ENCODE results near the gene EEA1. TPM values are rescaled to one million over a fixed set of nuclear protein-coding genes. Genes with fewer than 3 reads are reported as not detected.

Gene EEA1
- total and polyA plus RNA-seq, 8 donors = 1.8 to 15.3 (median 8.0) TPM

- Histone ChIP-seq H3K4me1 (no peaks in the 10 kb centered on the region), H3K27ac (no peak overlapping the region), H3K4me3 (no peak overlapping the region), H3K36me3 (no peaks in the 10 kb centered on the region), H3K27me3 (no peaks in the 10 kb centered on the region), H3K9me3 (no peaks in the 10 kb centered on the region)
- no peak for TF ChIP-seq CTCF (IDR thresholded peaks at IDR 0.05)
- intact Hi-C loops (cut with DNase I) = no loop called here
- no peak for DNase-seq
- no peak for FAIRE-seq
- no peak for ATAC-seq
- WGBS, 2 donors = 71 to 84% methylated on average over 5 of the region's 5 CpGs
Observed at GRCh38 chr12:92953747-92954146, 24.7 kb upstream of the EEA1 start.

- ATAC-seq (no peak), DNase-seq (no peak), FAIRE-seq (no peak)
- no peak overlapping the region for H3K4me3 ChIP-seq
- TF ChIP-seq CTCF (IDR thresholded peaks at IDR 0.05) = no peak
- H3K9me3 ChIP-seq = no peaks in the 10 kb centered on the region
- H3K4me1 ChIP-seq = no peaks in the 10 kb centered on the region
- WGBS, 2 donors = 74 to 84% methylated on average over 7 of the region's 7 CpGs
- H3K27me3 ChIP-seq = no peaks in the 10 kb centered on the region
- H3K36me3 ChIP-seq = no peaks in the 10 kb centered on the region
- intact Hi-C loops (cut with DNase I) = no loop called here
- no peak overlapping the region for H3K27ac ChIP-seq
Observed at GRCh38 chr12:92952394-92952793, 23.3 kb upstream of the EEA1 start.

- Histone ChIP-seq H3K27me3 (no peaks in the 10 kb centered on the region), H3K4me3 (no peak overlapping the region), H3K9me3 (no peaks in the 10 kb centered on the region), H3K36me3 (no peaks in the 10 kb centered on the region), H3K27ac (no peak overlapping the region), H3K4me1 (no peaks in the 10 kb centered on the region)
- no peak for DNase-seq
- intact Hi-C loops (cut with DNase I) = no loop called here
- FAIRE-seq = no peak
- 94% methylated on average over 4 of the region's 4 CpGs for WGBS, 2 donors
- ATAC-seq = no peak
- no peak for TF ChIP-seq CTCF (IDR thresholded peaks at IDR 0.05)
Observed at GRCh38 chr12:92951006-92951405, 21.9 kb upstream of the EEA1 start.

GRCh38 chr12:92950011-92950410 lies 20.9 kb upstream of the EEA1 start:
- Histone ChIP-seq H3K4me3 (no peak overlapping the region), H3K27me3 (no peaks in the 10 kb centered on the region), H3K4me1 (no peaks in the 10 kb centered on the region), H3K27ac (no peak overlapping the region), H3K9me3 (no peaks in the 10 kb centered on the region), H3K36me3 (no peaks in the 10 kb centered on the region)
- DNase-seq = no peak
- intact Hi-C loops (cut with DNase I) = no loop called here
- 43 to 51% methylated on average over 4 of the region's 4 CpGs for WGBS, 2 donors
- no peak for ATAC-seq
- no peak for TF ChIP-seq CTCF (IDR thresholded peaks at IDR 0.05)
- FAIRE-seq = no peak

GRCh38 chr12:92949466-92949865 lies 20.4 kb upstream of the EEA1 start:
- FAIRE-seq (no peak), DNase-seq (no peak), ATAC-seq (no peak)
- no peaks in the 10 kb centered on the region for H3K36me3 ChIP-seq
- no peak overlapping the region for H3K4me3 ChIP-seq
- intact Hi-C loops (cut with DNase I) = no loop called here
- H3K4me1 ChIP-seq = no peaks in the 10 kb centered on the region
- TF ChIP-seq CTCF (IDR thresholded peaks at IDR 0.05) = no peak
- H3K27ac ChIP-seq = no peak overlapping the region
- H3K9me3 ChIP-seq = no peaks in the 10 kb centered on the region
- WGBS, 2 donors = 55 to 61% methylated on average over 1 of the region's 1 CpG
- no peaks in the 10 kb centered on the region for H3K27me3 ChIP-seq
